ENCODE results near the gene FAAH2. TPM values are rescaled to one million over a fixed set of nuclear protein-coding genes. Genes with fewer than 3 reads are reported as not detected.

FAAH2 gene
- total RNA-seq, 4 donors from 2014 or later = 0.42 to 1.8 (median 0.72) TPM

DNA sequence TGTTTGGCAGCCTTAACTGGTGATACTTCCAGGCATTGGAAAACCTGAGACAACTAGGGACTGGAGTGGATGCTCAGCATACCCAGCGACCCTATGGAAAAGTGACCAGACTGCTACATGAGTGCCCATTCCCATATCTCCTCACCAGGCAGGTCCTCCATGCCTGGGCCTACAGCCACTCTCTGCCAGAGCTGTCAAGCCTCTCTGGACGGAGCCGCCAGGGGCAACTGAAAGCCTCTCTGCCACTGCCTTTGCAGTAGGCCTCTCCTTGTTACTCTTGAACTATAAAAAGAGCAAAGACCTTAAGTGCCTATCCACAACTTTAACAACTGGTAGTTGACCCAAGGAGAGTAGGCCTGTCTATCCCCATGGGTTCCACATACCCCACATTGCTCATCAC is 20.2 kb upstream of the FAAH2 start:
- intact Hi-C loops (cut with DNase I) = no loop called here
- Histone ChIP-seq H3K4me3 (no peak overlapping the region), H3K27ac (replicated peaks in 1 of 4) (no peak overlapping the region), H3K9me3 (peaks cover 0 to 11% (median 0%) of the 10 kb centered on the region in 4 donors), H3K4me1 (no peaks in the 10 kb centered on the region), H3K27me3 (no peaks in the 10 kb centered on the region), H3K36me3 (no peaks in the 10 kb centered on the region)
- DNase-seq (ENCODE audit: extremely low spot score) = no peak
- TF ChIP-seq POLR2A (IDR thresholded peaks at IDR 0.05; ENCODE audit: low read depth) = no peak
- TF ChIP-seq, protein P1, sequence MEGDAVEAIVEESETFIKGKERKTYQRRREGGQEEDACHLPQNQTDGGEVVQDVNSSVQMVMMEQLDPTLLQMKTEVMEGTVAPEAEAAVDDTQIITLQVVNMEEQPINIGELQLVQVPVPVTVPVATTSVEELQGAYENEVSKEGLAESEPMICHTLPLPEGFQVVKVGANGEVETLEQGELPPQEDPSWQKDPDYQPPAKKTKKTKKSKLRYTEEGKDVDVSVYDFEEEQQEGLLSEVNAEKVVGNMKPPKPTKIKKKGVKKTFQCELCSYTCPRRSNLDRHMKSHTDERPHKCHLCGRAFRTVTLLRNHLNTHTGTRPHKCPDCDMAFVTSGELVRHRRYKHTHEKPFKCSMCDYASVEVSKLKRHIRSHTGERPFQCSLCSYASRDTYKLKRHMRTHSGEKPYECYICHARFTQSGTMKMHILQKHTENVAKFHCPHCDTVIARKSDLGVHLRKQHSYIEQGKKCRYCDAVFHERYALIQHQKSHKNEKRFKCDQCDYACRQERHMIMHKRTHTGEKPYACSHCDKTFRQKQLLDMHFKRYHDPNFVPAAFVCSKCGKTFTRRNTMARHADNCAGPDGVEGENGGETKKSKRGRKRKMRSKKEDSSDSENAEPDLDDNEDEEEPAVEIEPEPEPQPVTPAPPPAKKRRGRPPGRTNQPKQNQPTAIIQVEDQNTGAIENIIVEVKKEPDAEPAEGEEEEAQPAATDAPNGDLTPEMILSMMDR (IDR thresholded peaks at IDR 0.05) = no peak
- WGBS = 65% methylated on average over 3 of the region's 3 CpGs

DNA sequence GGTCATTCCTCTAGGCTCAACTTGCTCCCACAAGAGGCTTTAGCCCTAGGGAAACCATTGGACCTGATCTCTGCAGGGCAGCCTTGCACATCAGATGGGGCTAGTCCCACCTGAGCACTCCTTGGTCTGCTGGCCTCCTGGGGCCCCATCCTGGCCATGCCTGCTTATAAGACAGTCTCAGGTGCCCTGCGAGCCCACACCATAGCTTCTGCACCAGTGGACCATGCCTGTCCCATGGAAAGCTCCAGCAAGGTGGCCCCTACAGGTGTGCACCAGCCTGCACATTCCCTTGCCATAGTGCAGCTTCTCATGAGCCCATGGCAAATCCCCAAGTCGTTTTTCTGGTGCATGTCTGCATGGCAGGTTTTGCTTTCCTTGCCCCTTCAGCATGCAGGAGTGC is 19.6 kb upstream of the FAAH2 start:
- Histone ChIP-seq H3K4me3 (no peak overlapping the region), H3K4me1 (no peaks in the 10 kb centered on the region), H3K9me3 (peaks cover 0 to 11% (median 0%) of the 10 kb centered on the region in 4 donors), H3K36me3 (no peaks in the 10 kb centered on the region), H3K27me3 (no peaks in the 10 kb centered on the region), H3K27ac (replicated peaks in 1 of 4) (no peak overlapping the region)
- intact Hi-C loops (cut with DNase I) = no loop called here
- DNase-seq (ENCODE audit: extremely low spot score) = no peak
- 65% methylated on average over 2 of the region's 2 CpGs for WGBS
- no peak for TF ChIP-seq EP300 (IDR thresholded peaks at IDR 0.05)

DNA sequence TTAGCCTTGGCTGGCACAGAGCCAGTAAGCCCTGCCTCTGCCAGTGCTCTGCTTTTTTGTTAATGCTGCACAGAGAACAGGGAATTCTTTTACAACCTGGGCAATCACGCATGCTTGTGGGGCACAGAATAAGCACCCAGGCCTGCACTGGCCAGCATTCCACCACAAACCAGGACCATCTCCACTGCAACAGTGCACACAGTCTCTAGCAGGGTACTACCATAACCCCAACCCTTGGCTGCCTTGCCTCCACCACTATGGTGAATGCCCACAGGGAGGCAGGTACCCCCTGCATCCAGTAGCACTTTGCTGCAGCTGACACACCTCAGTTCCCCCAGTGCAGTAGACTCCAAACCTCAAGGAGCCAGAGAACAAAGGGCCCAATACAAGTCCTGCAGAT is 19.2 kb upstream of the FAAH2 start:
- Histone ChIP-seq H3K27me3 (no peaks in the 10 kb centered on the region), H3K4me3 (no peak overlapping the region), H3K9me3 (peaks cover 0 to 11% (median 0%) of the 10 kb centered on the region in 4 donors), H3K36me3 (no peaks in the 10 kb centered on the region), H3K27ac (replicated peaks in 1 of 4) (no peak overlapping the region), H3K4me1 (no peaks in the 10 kb centered on the region)
- 86% methylated on average over 1 of the region's 1 CpG for WGBS
- intact Hi-C loops (cut with DNase I) = no loop called here
- no peak for DNase-seq (ENCODE audit: extremely low spot score)
- no peak for TF ChIP-seq EP300 (IDR thresholded peaks at IDR 0.05)
- TF ChIP-seq POLR2A (IDR thresholded peaks at IDR 0.05; ENCODE audit: low read depth) = no peak
- no peak for TF ChIP-seq POLR2AphosphoS5 (IDR thresholded peaks at IDR 0.05)
- TF ChIP-seq, protein P1 (IDR thresholded peaks at IDR 0.05) = no peak

DNA sequence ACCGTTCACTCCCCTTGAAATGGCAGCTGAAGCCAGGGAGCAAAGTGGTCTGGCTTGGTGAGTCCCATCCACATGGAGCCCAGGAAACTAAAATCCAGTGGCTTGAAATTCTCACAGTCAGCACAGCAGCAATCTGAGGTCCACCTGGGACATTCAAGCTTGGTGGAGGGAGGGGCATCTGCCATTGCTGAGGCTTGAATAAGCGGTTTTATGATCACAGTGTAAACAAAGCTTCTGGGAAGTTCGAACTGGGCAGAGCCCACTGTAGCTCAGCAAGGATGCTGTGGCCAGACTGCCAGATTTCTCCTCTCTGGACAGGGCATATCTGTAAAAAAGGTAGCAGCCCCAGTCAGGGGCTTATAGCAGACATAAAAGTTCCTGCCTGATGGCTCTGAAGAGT is 15.5 kb upstream of the FAAH2 start:
- Histone ChIP-seq H3K27me3 (no peaks in the 10 kb centered on the region), H3K9me3 (peaks cover 0 to 15% (median 0%) of the 10 kb centered on the region in 4 donors), H3K4me3 (no peak overlapping the region), H3K4me1 (no peaks in the 10 kb centered on the region), H3K36me3 (no peaks in the 10 kb centered on the region), H3K27ac (replicated peaks in 1 of 4) (no peak overlapping the region)
- DNase-seq (ENCODE audit: extremely low spot score) = no peak
- no peak for TF ChIP-seq POLR2AphosphoS5 (IDR thresholded peaks at IDR 0.05)
- no peak for TF ChIP-seq EP300 (IDR thresholded peaks at IDR 0.05)
- TF ChIP-seq, protein P1 (IDR thresholded peaks at IDR 0.05) = no peak
- no peak for TF ChIP-seq POLR2A (IDR thresholded peaks at IDR 0.05; ENCODE audit: low read depth)
- intact Hi-C loops (cut with DNase I) = no loop called here
- 67% methylated on average over 3 of the region's 3 CpGs for WGBS

DNA sequence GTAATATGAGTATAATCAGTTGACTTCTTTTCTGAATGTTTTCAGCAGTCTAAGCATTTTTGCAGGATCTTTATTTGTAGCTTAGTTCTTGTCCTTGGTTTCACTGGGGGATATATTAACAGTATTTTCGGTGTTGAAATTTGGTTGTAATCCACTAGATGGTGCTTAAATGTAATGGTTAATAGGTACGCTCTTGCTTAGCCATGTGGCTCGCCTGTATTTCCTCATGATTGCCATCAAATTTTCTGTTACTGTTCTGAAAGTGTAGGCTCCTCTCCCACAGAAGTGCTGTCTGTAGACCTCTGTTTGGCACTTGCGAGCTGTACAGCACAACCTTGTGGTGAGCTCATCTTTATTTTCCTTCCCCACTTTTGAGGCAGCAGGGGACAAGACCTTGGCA is 3.9 kb upstream of the FAAH2 start:
- TF ChIP-seq, protein P1 (IDR thresholded peaks at IDR 0.05) = no peak
- TF ChIP-seq POLR2A (IDR thresholded peaks at IDR 0.05; ENCODE audit: low read depth) (no peak), POLR2AphosphoS5 (IDR thresholded peaks at IDR 0.05) (no peak), EP300 (IDR thresholded peaks at IDR 0.05) (no peak)
- Histone ChIP-seq H3K27ac (replicated peaks in 1 of 4) (no peak overlapping the region), H3K36me3 (no peaks in the 10 kb centered on the region), H3K27me3 (no peaks in the 10 kb centered on the region), H3K9me3 (peaks cover 0 to 15% (median 0%) of the 10 kb centered on the region in 4 donors), H3K4me3 (no peak overlapping the region), H3K4me1 (peaks cover 0 to 6% (median 0%) of the 10 kb centered on the region in 4 donors)
- DNase-seq (ENCODE audit: extremely low spot score) = no peak
- 65% methylated on average over 4 of the region's 4 CpGs for WGBS
- intact Hi-C loops (cut with DNase I) = no loop called here
